ENCODE results near the gene CLDN8.

- TF ChIP-seq, protein P1, sequence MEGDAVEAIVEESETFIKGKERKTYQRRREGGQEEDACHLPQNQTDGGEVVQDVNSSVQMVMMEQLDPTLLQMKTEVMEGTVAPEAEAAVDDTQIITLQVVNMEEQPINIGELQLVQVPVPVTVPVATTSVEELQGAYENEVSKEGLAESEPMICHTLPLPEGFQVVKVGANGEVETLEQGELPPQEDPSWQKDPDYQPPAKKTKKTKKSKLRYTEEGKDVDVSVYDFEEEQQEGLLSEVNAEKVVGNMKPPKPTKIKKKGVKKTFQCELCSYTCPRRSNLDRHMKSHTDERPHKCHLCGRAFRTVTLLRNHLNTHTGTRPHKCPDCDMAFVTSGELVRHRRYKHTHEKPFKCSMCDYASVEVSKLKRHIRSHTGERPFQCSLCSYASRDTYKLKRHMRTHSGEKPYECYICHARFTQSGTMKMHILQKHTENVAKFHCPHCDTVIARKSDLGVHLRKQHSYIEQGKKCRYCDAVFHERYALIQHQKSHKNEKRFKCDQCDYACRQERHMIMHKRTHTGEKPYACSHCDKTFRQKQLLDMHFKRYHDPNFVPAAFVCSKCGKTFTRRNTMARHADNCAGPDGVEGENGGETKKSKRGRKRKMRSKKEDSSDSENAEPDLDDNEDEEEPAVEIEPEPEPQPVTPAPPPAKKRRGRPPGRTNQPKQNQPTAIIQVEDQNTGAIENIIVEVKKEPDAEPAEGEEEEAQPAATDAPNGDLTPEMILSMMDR (IDR thresholded peaks at IDR 0.05), result no peak
- no peak for TF ChIP-seq EP300 (IDR thresholded peaks at IDR 0.05)
Observed at GRCh38 chr21:30234050-30234449, 18.2 kb upstream of the CLDN8 start.
